DND-41 (cell line): ENCODE data around the gene INPP4A.

ENCODE experiments used
- ATAC-seq: fragments of 200-7000 bp; cut with Tn5 transposase; 3 replicates; pipeline ENCODE4 v1.9.1; 2021; ENCODE audit warnings: low read depth; ENCODE audit not compliant: insufficient read depth
- DNase-seq: peaks from one replicate; pipeline ENCODE4 v3.0.0-alpha.2; 2020
- H2AFZ ChIP-seq: 2 replicates; pipeline ENCODE4 v1.6.0; 2012; ENCODE audit warnings: low read depth, low read length
- H3K27ac ChIP-seq: 2 replicates; pipeline ENCODE4 v1.5.1; 2012; ENCODE audit warnings: low read length, inconsistent platforms
- H3K27me3 ChIP-seq: fragments of 200-600 bp; sonication (generic); 2 replicates; pipeline ENCODE4 v1.6.0; 2012; ENCODE audit warnings: low read length, mild to moderate bottlenecking, inconsistent platforms; ENCODE audit not compliant: insufficient read depth, poor library complexity
- H3K36me3 ChIP-seq: 2 replicates; pipeline ENCODE4 v1.5.1; 2012; ENCODE audit warnings: low read length, inconsistent platforms; ENCODE audit not compliant: insufficient read depth
- H3K4me1 ChIP-seq: 2 replicates; pipeline ENCODE4 v1.5.1; 2012; ENCODE audit warnings: mild to moderate bottlenecking, low read length; ENCODE audit not compliant: insufficient read depth
- H3K4me2 ChIP-seq: 2 replicates; pipeline ENCODE4 v1.6.0; 2012; ENCODE audit warnings: mild to moderate bottlenecking, moderate library complexity, low read length, inconsistent platforms; ENCODE audit not compliant: insufficient read depth
- H3K4me3 ChIP-seq, 2 experiments: fragments of 200-600 bp in 1 of 2; shearing (Covaris generic) in 1 of 2; 2 replicates each; pipeline ENCODE4 v1.5.1; 2012 to 2016; ENCODE audit warnings: inconsistent platforms in 2 of 2, low read length in 2 of 2, mild to moderate bottlenecking in 2 of 2, low read depth in 1 of 2, moderate library complexity in 1 of 2
- H3K79me2 ChIP-seq: 2 replicates; pipeline ENCODE4 v1.6.0; 2012; ENCODE audit warnings: low read length, inconsistent platforms; ENCODE audit not compliant: insufficient read depth
- H3K9ac ChIP-seq: 2 replicates; pipeline ENCODE4 v1.6.0; 2012; ENCODE audit warnings: low read depth, mild to moderate bottlenecking, inconsistent platforms, low read length, moderate library complexity
- H3K9me3 ChIP-seq: 2 replicates; pipeline ENCODE4 v1.5.1; 2012; ENCODE audit warnings: low read length, moderate library complexity, mild to moderate bottlenecking, inconsistent platforms; ENCODE audit not compliant: insufficient read depth, severe bottlenecking
- H4K20me1 ChIP-seq: 2 replicates; pipeline ENCODE4 v1.6.0; 2012; ENCODE audit warnings: low read length; ENCODE audit not compliant: insufficient read depth
- EZH2 ChIP-seq: IDR thresholded peaks from 3 replicates; pipeline ENCODE4 v1.6.1; 2012; ENCODE audit warnings: borderline replicate concordance, low read depth, mild to moderate bottlenecking, moderate library complexity, low read length, inconsistent platforms; ENCODE audit not compliant: severe bottlenecking
- TF ChIP-seq, protein P1 (sequence below): IDR thresholded peaks from 2 replicates; pipeline ENCODE4 v1.5.1; 2012; ENCODE audit warnings: borderline replicate concordance, low read length, moderate library complexity, mild to moderate bottlenecking; ENCODE audit not compliant: poor library complexity, severe bottlenecking; ENCODE audit errors: extremely low read depth

INPP4A gene

DNA sequence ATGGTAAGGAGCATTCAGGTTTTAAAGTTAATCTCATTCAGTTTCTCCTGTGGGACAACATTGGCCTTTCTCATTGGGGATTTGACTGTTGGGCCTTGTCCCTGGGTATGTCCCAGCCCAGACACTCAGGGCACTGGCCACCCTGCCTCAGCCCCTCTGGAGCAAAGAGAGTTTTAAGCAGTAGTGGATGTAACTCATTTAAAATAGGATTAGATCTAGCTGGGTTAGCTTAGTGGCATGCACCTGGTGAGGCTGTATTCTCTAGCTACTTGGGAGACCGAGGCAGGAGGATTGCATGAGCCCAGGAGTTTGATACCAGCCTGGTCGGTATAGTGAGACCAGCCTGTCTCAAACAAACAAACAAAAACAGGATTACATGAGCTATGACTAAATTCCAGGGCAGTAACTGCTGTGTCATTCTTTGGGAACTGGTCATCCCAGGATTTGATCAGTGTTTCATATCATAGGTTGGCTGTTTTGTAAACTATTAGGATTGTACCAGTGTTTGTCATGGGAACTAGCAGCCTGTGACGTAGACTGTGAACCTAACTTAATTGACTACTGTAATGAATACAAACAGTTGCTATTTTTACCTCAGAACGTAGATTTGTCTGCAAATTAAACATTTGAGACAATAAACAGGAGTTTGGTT is 12.5 kb downstream of the INPP4A start:
- H3K27ac ChIP-seq, result peak overlapping the region; percentile 5; the same call in 1 of the 2 replicates
- peaks cover 11% of the 10 kb centered on the region for H3K36me3 ChIP-seq
- no peaks in the 10 kb centered on the region for H3K27me3 ChIP-seq
- H3K79me2 ChIP-seq, result peaks cover 99% of the 10 kb centered on the region
- TF ChIP-seq EZH2, result no peak
- TF ChIP-seq, protein P1, sequence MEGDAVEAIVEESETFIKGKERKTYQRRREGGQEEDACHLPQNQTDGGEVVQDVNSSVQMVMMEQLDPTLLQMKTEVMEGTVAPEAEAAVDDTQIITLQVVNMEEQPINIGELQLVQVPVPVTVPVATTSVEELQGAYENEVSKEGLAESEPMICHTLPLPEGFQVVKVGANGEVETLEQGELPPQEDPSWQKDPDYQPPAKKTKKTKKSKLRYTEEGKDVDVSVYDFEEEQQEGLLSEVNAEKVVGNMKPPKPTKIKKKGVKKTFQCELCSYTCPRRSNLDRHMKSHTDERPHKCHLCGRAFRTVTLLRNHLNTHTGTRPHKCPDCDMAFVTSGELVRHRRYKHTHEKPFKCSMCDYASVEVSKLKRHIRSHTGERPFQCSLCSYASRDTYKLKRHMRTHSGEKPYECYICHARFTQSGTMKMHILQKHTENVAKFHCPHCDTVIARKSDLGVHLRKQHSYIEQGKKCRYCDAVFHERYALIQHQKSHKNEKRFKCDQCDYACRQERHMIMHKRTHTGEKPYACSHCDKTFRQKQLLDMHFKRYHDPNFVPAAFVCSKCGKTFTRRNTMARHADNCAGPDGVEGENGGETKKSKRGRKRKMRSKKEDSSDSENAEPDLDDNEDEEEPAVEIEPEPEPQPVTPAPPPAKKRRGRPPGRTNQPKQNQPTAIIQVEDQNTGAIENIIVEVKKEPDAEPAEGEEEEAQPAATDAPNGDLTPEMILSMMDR, result no peak
- H3K4me2 ChIP-seq, result no peak overlapping the region
- DNase-seq, result no peak
- no peak overlapping the region for H2AFZ ChIP-seq
- H3K4me1 ChIP-seq, result peaks cover 66% of the 10 kb centered on the region
- H3K9ac ChIP-seq, result no peak overlapping the region
- no peak for ATAC-seq
- peaks cover 59% of the 10 kb centered on the region for H4K20me1 ChIP-seq
- no peaks in the 10 kb centered on the region for H3K9me3 ChIP-seq
- no peak overlapping the region for H3K4me3 ChIP-seq

DNA sequence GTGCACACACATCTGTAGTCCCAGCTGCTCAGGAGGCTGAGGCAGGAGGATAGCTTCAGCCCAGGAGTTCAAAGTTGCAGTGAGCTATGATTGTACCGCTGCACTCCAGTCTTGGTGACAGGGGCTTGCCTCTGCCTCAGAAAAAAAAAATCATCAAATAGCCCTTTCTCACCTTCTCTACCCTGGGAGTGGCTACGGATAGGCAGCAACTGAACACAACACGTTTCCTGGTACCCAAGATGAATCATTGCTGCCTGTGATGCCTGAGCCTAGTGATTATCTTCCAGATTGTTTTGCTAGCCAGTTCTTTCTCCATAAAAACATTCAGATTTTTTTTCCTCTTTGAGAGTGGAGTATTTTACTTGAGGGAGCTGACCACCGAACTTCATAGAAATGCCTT is 13.5 kb downstream of the INPP4A start:
- peaks cover 11% of the 10 kb centered on the region for H3K36me3 ChIP-seq
- no peak overlapping the region for H3K27ac ChIP-seq
- H3K4me3 ChIP-seq, result no peak overlapping the region
- ATAC-seq (no peak), DNase-seq (peak; percentile 4)
- H3K9me3 ChIP-seq, result no peaks in the 10 kb centered on the region
- no peak overlapping the region for H2AFZ ChIP-seq
- TF ChIP-seq, protein P1, result no peak
- TF ChIP-seq EZH2, result no peak
- H3K4me2 ChIP-seq, result no peak overlapping the region
- H3K9ac ChIP-seq, result no peak overlapping the region
- no peaks in the 10 kb centered on the region for H3K27me3 ChIP-seq
- H3K4me1 ChIP-seq, result peaks cover 73% of the 10 kb centered on the region
- peaks cover 52% of the 10 kb centered on the region for H4K20me1 ChIP-seq
- H3K79me2 ChIP-seq, result peaks cover 91% of the 10 kb centered on the region

DNA sequence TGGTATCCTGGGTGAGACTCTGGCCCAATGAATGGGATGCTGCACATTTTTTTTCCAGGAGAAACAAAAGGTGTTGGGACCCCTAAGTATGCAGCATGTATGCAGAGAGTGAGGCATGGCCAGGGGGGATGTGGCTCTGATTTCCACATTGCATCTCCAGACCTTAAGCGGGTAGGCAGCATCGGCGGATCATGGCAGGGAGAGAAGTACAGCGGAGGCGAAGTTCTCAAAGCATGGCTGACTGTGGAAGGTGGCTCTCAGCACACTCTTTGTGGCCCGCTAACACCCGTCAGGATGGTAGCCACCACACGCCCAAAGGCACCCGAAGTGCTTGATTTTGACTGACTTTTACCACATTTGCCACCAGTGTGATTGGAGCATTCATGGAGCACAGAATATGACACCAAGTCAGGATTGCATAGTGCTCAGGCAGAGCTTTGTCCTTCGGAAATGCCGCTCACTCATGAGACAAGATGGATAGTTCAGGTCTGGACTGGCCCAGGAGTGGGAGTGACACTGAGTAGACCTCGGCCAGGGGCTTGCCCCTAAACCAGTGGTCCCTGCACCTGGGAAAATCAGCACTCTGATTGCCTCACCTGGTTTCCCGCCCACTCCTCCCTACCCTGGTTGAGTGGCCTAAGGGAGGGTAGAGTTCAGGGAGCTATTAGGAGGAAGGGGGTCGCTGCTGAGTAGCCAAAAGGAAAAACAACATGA is 14.2 kb downstream of the INPP4A start:
- Histone ChIP-seq H3K4me1 (peaks cover 73% of the 10 kb centered on the region), H3K27me3 (no peaks in the 10 kb centered on the region), H3K36me3 (peaks cover 11% of the 10 kb centered on the region), H3K9ac (no peak overlapping the region), H3K9me3 (no peaks in the 10 kb centered on the region), H2AFZ (no peak overlapping the region), H3K4me2 (no peak overlapping the region), H3K79me2 (peaks cover 91% of the 10 kb centered on the region), H3K27ac (peak overlapping the region; percentile 20), H3K4me3 (no peak overlapping the region), H4K20me1 (peaks cover 47% of the 10 kb centered on the region)
- DNase-seq (peak; percentile 5), ATAC-seq (no peak)
- no peak for TF ChIP-seq EZH2
- TF ChIP-seq, protein P1, result no peak
